Forelimb muscle (tissue), 1 donor: ENCODE measurements around the gene ZNF439. TPM values are rescaled to one million over a fixed set of nuclear protein-coding genes. Genes with fewer than 3 reads are reported as not detected.
"Not testable (repeated sequence)": the region's sequence is repeated elsewhere in the genome, so short reads cannot be mapped to it uniquely, and the experiment has no call there.

Source experiments
- DNase-seq: peaks from one replicate; pipeline ENCODE4 v3.0.0-alpha.2; 2013; ENCODE audit warnings: low read depth
- polyA plus RNA-seq: library from polyadenylated mRNA; unstranded; fragments of 120-200 nt; gene quantifications from one replicate; pipeline ENCODE4 v1.2.1, GENCODE V29; 2013; ENCODE audit not compliant: insufficient read length

The ZNF439 gene
- polyA plus RNA-seq, 1 donor: 4.4 TPM

DNA sequence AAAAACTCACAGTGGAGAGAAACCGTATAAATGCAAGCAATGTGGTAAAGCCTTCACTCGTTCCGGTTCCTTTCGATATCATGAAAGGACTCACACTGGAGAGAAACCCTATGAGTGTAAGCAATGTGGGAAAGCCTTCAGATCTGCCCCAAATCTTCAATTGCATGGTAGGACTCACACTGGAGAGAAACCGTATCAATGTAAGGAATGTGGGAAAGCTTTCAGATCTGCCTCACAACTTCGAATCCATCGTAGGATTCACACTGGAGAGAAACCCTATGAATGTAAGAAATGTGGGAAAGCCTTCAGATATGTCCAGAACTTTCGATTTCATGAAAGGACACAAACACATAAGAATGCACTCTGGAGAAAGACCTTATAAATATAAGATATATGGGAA lies 19.7 kb downstream of the ZNF439 start:
- no peak for DNase-seq

DNA sequence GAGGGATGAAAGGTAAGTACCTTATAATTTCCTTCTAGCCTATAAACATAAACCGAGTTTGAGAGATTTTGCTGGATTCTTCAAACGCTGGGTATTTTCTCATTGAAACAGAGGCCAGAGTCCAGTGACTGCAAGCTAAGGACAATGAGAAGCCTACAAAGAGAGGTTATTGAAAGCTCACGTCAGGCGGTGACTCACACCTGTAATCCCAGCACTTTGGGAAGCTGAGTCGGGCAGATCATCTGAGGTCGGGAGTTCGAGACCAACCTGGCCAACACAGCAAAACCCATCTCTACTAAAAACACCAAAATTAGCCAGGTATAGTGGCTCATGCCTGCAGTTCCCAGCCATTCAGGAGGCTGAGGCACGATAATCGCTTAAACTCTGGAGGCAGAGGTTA lies 24.1 kb downstream of the ZNF439 start:
- DNase-seq: no peak

DNA sequence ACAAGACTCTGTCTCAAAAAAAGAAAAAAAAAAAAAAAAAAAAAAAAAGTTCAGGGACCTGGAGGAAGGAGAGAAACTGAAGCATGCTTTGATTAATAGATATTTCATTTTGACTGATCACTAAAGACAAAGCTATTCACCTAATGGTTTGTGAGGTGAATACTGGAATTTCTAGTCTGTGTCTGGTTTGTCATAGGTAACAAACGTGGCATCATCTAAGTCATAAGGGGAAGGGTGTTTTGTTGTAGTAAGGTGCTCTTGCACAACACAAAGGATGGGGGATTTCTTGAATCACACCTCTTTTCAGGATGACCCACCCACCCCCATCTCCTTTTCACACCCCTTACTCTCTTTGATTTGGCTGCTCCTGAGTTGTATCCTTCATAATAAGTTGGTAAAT lies 25.2 kb downstream of the ZNF439 start:
- no peak for DNase-seq

DNA sequence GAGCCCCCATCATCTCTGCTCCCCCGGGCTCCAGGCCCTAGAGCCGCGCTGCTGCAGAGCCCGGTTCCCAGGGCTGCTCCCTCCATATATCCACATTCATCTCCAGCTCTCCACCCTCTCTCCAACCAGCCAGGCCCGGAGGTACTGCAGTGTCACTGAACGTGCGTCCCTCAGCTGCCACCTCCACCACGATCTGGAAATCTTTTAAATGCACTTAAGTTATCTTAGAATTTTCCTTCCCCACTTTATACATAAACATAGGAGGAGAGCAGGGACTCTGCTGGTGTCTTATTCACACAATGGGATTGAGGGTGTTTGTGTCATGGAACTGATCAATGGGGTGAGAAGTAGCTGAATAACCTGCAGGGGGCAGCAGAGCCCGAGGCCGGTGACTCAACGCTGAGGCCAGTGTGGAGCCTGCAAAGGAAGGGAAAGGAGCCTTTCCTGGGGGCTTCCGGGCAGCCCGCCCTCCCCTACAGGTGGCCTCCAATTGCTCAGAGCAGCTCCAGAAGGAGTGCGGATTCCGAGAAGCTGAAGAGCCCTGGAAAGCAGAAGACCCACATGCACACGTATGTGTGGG lies 31.3 kb downstream of the ZNF439 start:
- not testable (repeated sequence) for DNase-seq

DNA sequence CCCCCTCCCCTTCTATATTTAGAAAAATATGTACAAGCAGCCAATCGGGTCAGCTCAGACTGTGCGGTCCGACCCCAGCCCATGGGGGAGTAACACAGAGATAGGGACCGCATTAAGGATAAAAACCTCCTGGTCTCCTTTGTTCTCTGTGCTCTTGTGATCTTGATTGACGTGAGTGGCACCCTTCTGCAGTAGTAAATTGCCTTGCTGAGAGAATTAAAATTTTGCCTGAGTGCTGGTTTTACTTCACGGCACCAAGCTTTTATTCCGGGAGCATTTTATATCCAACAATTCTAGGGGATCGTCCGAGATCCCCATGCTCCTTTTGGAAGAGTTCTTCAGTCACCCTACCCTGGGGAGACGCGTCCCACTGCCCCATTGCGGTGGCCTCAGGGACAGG lies 32.1 kb downstream of the ZNF439 start:
- DNase-seq: no peak

DNA sequence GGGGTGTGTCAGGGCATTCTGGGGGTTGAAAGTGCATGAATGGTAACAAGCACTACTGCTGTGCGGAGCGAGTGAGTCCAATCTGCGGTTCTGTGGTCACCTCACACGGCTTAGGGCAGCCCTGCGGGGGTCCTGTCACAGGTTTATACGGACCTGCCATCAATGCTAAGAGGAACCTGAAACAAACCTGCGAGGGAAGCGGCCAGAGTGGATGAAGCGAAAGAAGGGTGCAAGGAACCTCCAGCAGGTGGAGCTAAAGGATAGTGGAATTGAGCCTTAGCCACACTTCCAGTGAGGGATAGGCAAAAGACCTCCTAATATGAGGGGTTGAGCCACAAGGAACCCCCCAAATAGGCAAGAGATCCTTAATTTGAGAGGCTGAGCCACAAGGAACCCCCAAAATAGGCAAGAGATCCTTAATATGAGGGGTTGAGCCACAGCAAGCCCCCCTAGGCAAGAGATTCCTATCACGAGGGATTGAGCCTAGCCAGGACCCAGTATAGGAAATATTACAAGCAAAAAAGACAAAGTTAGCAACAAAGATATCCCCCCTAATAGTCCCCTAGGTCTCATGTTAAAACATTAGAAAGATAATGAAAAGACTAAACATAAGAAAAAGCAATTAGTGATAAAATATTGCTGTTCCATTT lies 32.8 kb downstream of the ZNF439 start:
- DNase-seq: no peak

DNA sequence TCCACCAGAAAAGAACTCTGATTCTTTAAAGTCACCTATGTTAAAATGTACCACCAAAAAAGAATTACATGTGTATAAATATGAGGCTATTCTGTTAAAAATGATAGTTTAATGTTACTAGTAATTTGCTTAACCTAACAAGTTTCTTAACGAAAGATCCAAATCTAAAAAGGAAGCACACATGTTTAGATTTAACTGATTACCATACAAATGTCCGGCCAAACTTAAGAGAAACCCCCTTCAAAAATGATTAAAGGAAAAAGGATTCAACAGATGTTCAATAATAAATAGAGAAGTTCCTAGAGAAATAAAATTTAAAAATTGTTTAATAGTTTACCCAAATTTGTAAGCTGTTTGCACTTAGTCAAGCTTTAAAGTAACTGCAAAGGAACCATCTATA lies 34.1 kb downstream of the ZNF439 start:
- DNase-seq: no peak

DNA sequence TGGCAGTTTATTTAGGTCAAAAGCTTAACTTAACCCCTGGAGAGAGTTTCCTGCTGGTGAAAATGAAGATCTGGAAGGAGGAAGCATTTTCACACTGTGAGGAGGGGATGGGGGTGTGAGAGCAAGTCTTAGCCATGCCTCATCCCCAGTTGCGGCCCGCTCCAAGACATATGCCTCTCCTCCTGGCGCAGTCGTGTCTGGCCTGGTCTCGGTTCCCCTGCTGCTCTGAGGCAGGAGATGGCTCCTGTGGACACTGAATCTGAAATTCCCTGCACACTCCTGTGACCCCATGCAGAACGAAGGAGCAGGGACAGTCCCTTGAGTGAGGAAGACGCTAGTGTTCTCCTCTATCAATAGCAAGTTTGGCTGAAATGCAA lies 38.7 kb downstream of the ZNF439 start:
- DNase-seq: no peak

DNA sequence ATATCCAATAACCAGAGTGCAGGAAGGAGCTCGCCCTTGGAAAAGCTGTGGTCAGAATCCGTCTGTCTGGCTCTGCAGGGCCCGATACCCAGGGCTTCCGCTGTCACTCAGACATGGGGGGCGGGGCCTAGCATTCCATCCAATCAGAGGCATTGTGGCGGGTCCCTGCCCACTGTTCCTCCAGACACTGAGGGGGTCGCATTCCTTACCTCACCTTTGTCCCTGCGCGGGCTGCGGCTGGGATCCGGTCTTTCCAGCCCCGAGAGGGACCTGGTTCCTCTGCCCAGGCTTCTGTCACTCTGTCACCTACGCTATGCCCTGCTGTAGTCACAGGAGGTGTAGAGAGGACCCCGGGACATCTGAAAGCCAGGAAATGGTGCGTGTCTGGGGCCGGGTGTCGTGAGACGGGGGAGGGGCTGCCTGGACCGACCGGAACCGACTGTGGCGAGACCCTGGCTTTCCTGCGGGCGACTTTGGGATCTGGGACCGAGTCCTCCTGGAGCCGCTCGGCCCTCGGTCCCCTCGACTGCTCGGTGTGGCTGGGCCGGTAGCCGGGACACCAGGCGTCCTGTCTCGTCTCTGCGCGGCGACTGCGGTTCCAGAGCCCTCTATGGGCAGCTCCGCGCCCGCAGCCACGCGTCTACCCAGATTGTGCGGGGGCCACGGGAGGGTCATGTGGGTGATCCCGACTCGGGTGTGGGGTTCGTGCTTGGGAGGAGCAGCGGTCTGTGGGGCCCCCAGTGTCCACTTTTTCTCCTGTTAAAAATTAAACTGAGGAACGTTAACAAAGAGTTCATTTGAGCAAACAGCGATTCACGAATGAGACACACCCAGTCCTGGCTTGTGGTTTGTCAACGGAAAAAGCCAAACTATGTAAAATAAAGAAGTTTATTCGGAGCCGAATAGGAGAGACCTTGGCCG lies 39.3 kb downstream of the ZNF439 start, which contains the start of gene ZNF69:
Gene ZNF69 (plus strand): TSS at position 172 of the 921 bp plus-strand sequence. CDS start 142 bp downstream, at position 314.
- no peak for DNase-seq

DNA sequence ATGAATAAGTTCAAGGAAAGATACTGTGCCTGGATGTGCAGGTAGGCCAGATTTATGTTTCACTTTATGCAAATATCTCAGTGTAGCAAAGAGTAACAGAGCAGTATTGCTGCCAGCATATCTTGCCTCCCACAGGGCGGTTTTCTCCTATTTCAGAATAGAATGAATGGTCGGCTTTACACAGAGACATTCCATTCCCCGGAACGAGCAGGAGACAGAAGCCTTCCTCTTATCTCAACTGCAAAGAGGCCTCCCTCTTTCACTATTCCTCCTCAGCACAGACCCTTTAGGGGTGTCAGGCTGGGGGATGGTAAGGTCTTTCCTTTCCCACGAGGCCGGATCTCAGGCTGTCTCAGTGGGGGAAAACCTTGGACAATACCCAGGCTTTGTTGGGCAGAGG lies 41.4 kb downstream of the ZNF439 start:
- not testable (repeated sequence) for DNase-seq

DNA sequence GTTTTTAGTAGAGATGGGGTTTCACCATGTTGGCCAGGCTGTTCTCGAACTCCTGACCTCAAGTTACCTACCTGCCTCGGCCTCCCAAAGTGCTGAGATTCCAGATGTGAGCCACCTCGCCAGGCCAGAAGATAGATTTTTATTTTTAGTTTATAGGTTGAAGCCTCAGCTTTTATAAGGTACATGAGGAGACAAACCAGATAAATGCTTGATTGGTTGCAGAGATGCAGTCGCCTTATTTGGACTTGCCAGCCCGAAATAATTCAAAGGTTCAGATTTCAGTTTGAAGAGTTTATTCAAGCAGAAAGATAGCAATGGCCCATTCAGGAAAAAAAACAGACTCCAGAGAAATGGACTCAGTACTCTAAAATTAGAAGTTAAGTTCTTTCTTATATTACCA lies 42.1 kb downstream of the ZNF439 start:
- DNase-seq: no peak

DNA sequence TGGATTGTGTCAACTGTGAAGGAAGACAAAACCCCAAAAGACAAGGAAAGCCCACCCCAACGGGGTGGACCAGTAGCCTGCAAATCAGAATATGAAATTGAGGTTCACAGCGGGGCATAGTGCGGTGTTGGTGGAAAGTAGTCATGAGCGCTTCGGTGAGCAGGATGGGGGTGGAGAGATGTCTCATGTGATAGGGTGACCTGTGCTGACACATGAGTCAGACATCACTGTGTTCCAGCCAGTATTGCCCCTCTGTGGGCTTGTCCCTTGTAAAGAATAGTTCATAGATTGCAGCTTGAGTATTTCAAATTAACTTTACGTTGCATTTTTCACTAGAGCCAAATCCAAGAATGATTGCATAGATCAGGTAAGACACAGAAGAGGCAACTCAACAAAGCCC lies 46.3 kb downstream of the ZNF439 start:
- DNase-seq: no peak

DNA sequence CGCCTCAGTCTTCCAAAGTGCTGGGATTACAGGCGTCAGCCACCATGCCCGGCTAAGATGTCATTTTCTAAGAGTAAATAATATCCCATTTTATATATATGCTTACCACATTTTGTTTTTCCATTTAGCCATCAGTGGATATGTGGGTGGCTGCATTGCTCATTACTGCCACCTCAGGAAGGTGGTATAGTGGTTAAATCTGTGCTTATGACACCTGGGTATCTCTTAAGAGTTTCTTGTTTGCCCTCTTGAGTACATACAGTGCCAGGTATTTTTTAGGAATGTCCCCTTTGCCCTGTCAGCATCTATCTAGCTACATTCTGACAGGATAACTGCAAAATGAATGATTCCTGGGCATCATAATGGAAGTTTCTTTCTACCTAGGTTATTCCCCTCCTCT lies 53.7 kb downstream of the ZNF439 start:
- DNase-seq: no peak

DNA sequence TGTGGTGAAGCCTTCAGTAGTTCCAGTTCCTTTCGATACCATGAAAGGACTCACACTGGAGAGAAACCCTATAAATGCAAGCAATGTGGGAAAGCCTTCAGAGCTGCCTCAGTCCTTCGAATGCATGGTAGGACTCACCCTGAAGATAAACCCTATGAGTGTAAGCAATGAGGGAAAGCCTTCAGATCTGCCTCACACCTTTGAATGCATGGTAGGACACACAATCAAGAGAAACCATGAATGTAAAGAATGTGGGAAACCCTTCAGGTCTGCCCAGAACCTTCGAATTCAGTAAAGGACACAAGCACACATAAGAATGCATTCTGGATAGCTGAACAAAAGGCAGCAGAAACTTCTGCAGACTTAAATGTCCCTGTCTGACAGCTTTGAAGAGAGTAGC lies 57.4 kb downstream of the ZNF439 start:
- DNase-seq: no peak

DNA sequence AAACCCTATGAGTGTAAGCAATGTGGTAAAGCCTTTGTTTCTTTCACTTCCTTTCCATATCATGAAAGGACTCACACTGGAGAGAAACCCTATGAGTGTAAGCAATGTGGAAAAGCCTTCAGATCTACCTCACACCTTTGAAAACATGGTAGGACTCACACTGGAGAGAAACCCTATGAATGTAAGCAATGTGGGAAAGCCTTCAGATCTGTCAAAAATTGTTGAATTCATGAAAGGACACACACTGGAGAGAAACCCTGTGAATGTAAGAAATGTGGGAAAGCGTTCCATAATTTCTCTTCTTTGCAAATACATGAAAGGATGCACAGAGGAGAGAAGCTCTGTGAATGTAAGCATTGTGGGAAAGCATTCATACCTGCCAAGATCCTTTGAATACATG lies 63.4 kb downstream of the ZNF439 start:
- not testable (repeated sequence) for DNase-seq

DNA sequence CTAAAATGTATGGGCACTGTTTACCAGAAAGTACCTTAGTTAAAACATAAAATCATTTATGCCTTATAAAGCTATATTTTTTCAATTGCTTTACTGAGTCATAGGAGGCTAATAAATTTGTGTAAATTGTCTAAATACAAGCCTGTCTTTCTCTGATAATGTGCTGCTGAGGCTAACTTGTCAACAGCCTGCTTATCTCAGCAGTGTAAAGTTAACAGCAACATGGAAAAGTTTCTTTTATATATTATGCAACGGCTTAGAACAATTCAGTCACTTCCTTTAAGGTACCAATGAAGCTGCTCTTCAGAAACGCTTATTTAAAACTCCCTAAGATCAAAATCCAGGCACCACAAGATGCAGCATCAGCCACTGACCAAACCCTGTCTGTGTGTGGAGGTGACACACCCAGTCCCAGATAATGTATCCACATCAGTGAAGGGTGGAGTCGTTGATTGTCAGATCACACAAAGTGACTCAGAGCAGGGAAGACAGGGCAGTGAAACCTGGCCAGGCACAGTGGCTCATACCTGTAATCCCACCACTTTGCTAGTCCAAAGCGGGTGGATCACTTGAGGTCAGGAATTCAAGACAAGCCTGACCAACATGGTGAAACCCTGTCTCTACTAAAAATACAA lies 66.0 kb downstream of the ZNF439 start:
- not testable (repeated sequence) for DNase-seq

Other genes with a start within 250 kb of the ZNF439 start
- 3.5 TPM for gene ZNF823, start 109.8 kb upstream of the ZNF439 start, polyA plus RNA-seq
- 5.3 TPM for gene ZNF441, start 81.7 kb upstream of the ZNF439 start, polyA plus RNA-seq
- gene ZNF491, start 50.2 kb upstream of the ZNF439 start, polyA plus RNA-seq: 3.5 TPM
- 5.7 TPM for gene ZNF440, start 34.5 kb upstream of the ZNF439 start, polyA plus RNA-seq
- gene ZNF69, start 39.1 kb downstream of the ZNF439 start, polyA plus RNA-seq: 3.4 TPM
- gene ZNF700, start 76.4 kb downstream of the ZNF439 start, polyA plus RNA-seq: 7.0 TPM
- 1.7 TPM for gene ZNF763, start 116.3 kb downstream of the ZNF439 start, polyA plus RNA-seq
- gene ZNF433, start 187.0 kb downstream of the ZNF439 start, polyA plus RNA-seq: 4.3 TPM
- 0.57 TPM for gene ZNF878, start 204.2 kb downstream of the ZNF439 start, polyA plus RNA-seq
- 10.0 TPM for gene ZNF844, start 216.0 kb downstream of the ZNF439 start, polyA plus RNA-seq